Activated CD8-positive, alpha-beta memory T cell treated with anti-CD3 and anti-CD28 coated beads for 24 hours (primary cell): ENCODE results near the gene IL15RA.
"Not testable (repeated sequence)": the region's sequence is repeated elsewhere in the genome, so short reads cannot be mapped to it uniquely, and the experiment has no call there.

ENCODE experiments used
- DNase-seq: peaks from one replicate; pipeline ENCODE4 v3.0.0-alpha.2; 2020

IL15RA gene

GRCh38 chr10:6005856-6006395 lies 28.6 kb upstream of the IL15RA start:
- no peak for DNase-seq

- not testable (repeated sequence) for DNase-seq
These were observed 27.9 kb upstream of the IL15RA start for GRCh38 chr10:6005161-6005804.

DNA sequence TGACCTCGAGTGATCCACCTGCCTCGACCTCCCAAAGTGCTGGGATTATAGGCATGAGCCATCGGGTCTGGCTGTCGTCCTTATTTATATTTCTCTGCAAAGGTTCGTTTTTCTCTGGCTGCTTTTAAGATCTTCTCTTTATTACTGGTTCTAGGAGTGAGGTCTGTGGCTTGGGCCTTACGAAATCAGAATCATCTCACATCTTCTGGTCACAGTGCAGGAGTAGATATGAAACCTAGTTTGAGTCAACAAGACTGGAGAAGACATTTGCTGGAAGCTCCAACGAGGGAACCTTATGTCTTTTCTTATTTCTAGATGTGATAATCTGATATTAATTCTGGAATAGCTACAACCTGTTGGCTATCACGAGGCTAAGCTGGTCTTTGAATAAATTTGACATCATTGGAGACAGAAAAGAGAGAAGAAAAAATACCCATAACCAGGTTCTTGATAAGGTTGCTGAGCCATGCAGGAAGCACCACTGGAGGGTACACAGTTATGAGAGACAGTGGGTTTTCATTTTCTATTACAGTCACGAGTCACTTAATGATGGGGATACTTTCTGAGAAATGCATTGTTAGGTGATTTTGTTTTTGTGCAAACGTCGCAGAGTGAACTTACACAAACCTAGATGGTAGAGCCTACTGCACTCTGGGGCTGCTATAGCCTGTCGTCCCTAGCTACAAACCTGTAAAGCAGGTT lies 25.6 kb upstream of the IL15RA start:
- no peak for DNase-seq

GRCh38 chr10:5999440-6000165 lies 22.3 kb upstream of the IL15RA start:
- DNase-seq, result no peak

- no peak for DNase-seq
These were observed 19.4 kb upstream of the IL15RA start for GRCh38 chr10:5996696-5997095.

DNA sequence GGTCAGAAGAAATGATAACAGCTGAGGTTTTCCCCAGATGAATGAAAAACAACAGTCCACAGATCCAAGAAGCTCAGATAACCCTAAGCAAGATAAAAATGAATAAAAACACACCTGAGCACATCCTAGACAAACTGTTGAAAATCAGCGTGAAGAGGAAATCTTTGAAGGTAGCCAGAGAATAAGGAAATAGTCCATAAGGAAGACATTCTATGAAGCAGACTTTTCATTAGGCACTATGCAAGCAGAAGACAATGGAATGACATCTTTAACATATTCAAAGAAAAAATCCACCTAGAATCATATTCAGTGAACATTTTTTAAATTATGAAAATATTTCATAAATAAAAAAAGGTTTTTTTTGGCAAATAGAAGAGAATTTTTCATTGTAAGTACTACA lies 15.1 kb upstream of the IL15RA start:
- no peak for DNase-seq

DNA sequence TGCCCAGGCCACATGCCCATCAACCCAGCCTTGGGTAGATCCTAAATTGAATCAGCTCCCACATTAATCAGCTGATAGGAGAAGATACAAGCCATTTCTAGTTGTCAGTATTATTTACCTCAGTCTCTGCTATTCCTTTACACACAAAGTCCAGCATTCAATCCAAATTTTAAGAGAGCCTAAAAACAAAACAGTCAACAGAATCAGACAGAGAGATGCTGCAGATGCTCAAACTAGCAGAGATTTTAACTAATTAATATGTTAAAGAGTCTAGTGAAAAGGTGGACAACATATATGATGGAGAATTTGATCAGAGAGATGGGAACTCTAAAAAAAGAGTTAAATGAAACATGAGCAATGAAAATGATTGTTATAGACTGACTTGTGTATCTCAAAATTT lies 14.4 kb upstream of the IL15RA start:
- DNase-seq, result no peak

DNA sequence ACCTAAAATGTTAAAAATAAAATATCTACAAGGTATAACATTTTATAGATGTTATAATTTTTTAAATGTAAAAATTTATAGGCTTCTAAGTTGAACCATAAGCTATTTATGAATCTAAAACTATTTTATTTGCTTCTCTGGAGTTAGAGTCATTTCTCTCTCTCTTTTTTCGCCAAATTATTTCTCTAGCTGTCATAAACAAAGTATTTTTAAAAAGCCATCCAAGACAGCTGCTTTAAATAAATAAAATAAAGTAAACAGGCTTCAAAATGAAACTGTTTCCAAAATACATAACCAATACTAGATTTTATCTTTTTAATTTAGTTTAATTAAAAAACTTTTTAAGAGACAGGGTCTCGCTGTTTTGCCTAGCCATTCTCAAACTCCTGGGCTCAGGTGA lies 12.4 kb upstream of the IL15RA start:
- no peak for DNase-seq

DNA sequence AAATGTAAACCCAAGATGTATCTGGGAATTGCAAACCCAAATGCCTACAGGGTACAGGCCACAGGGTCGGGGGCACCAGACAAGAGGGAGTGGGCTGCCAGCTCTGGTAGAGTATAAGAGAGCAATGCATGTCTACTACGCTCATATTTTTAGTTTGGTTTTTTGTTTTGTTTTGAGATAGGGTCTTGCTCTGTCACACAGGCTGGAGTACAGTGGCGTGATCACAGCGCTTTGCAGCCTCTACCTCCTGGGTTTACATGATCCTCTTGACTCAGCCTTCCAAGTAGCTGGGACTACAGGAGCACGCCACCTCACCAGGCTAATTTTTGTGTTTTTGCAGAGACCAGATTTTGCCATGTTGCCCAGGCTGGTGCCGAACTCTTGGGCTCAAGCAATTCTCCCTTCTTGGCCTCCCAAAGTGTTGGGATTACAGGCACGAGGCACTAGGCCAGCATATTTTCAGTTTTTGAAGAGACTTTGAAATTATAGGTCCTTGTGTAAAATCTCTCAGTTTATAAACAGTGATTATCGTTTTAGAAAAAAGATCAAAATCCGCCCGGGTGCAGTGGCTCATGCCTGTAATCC lies 11.1 kb upstream of the IL15RA start:
- no peak for DNase-seq

- peak; percentile 52 for DNase-seq
These were observed 10.4 kb upstream of the IL15RA start for GRCh38 chr10:5987747-5988146.

DNA sequence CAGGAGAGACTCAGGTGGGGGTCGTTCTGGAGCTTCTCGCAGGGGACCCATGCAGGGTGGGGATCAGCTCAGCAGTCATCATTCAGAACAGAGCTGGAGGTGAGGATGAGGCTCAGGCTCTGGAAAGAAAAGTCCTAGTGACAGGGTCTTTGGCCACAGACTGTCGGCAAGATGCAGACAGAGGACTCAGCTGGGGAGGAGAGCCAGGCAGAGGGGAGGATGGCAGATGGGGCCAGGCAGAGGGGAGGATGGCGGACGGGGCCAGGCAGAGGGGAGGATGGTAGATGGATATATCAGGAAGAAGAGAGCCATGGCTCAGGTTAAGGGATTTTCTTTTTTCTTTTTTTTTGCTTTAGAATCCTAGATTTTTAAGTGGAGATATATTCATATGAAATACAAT lies 7.7 kb upstream of the IL15RA start:
- no peak for DNase-seq

GRCh38 chr10:5983774-5984173 lies 6.4 kb upstream of the IL15RA start:
- DNase-seq, result peak; percentile 30

GRCh38 chr10:5981529-5981928 lies 4.2 kb upstream of the IL15RA start:
- no peak for DNase-seq

DNA sequence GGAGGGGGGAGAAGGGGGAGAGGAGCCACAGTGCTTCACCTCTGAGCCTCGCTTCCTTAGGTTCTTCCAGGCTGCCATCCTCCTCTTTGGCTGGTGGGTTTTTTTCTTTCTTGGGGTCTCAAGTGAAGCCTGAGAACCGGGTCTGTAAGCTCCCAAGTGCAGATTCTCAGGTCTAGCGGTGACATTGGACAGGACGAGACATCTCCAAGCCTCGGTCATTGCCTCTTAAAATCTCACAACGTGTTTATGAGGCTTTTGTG lies 817 bp upstream of the IL15RA start:
- DNase-seq, result no peak

GRCh38 chr10:5976512-5977470 lies 552 bp downstream of the IL15RA start:
- peak; percentile 83 for DNase-seq

DNA sequence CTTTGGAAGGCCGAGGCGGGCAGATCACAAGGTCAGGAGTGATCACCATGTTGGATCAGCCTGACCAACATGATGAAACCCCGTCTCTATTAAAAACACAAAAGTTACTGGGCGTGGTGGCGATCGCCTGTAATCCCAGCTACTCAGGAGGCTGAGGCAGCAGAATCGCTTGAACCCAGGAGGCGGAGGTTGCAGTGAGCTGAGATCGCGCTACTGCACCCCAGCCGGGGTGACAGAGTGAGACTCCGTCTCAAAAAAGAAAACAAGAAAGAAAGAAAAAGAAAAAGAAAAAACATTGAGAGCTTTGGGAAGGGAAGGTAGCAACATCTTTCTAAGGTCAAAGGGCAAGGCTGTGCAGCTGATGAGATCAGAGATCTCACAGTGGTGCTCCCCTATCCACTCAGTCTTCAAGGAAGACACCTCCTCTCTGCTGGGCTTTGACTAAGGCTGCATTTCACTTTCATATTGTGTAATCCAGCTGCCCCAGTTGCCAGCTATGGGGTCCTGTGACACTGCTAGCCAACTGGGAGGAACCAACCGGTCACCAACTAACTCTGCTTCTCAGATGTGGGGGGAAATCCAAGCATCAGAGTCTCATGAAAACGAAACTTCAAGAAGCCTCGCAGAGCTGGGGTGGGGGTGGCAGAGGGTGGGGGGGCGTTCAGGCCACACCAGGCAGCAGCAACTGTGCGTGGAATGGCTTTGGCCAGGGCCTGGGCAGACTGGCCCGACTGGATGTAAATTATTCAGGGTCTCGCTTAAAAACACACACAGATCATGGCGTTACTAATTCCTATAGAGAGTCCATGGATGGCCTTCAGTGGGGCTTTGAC lies 1.5 kb downstream of the IL15RA start:
- DNase-seq, result peak; percentile 80

- DNase-seq, result no peak
These were observed 4.3 kb downstream of the IL15RA start for GRCh38 chr10:5973069-5973468.

DNA sequence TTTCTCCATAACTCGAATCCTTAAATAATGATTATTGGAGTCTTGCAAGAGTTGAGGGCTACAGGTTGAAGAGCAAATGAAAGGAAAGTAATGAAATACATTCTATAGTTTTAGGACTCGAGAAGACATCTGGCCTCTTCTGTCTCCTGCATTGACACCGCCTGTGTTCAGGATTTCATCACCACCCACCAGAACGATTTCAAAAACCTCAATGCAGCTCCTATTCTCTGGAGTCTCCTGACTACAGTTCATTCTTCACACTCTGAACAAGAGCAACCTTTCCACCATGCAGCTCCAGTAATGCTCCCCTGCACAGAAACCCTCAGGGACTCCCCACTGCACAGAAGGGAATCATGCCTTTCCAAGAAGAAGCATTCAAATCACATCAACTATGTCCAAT lies 5.5 kb downstream of the IL15RA start:
- peak; percentile 32 for DNase-seq

DNA sequence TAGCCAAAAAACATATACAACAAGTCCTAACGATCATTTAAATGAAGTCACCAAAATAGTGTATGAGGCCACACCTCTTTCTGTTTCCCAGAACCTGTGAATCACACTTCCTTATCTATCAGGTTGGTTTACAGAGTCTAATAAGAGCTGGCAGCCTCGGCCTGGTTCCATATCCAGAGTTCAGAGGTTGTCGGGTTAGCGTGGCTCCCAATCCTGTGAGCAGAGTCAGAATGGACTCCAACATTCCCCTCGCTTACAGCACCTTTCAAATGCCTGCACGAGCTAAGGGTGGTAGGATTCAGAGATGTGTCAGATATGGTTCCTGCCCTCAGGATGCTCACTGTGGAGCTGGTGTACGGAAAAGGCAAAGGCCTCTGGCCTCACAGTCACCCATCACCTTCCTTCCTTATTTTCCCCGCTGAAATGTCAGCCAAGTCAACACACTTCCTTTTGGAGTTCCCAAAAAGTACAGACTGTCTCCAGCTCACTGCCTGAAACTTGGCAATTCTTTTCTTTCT lies 6.0 kb downstream of the IL15RA start:
- peak; percentile 54 for DNase-seq

GRCh38 chr10:5970527-5970926 lies 6.8 kb downstream of the IL15RA start:
- no peak for DNase-seq

GRCh38 chr10:5970066-5970465 lies 7.3 kb downstream of the IL15RA start:
- DNase-seq, result no peak
